ENCODE data around the gene MTF1.
"Not testable (repeated sequence)": the region's sequence is repeated elsewhere in the genome, so short reads cannot be mapped to it uniquely, and the experiment has no call there.

The MTF1 gene

DNA sequence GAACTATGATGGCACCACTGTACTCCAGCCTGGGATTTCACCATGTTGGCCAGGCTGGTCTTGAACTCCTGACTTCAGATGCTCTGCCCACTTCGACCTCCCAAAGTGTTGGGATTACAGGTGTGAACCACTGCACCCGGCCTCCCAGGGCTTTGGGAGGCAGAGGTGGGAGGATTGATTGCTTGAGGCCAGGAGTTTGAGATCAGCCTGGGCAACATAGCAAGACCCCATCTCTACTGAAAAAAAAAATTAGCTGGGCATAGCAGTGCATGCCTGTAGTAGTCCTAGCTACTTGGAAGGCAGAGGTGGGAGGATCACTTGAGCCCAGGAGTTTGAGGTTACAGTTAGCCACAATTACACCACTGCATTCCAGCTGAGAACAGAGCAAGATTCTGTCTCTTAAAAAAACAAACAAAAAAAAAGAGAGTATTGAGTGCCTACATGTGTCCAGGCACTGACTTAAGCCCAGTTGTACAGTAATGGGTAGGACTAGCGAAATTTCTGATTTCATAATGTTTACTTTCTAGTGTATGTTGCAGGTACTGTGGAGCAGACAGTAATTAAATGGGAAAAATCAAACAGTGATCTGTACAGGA is 61.5 kb downstream of the MTF1 start:
- DNase-seq (ENCODE audit: extremely low spot score, insufficient read length, low read depth), result no peak
- FAIRE-seq, result no peak

- FAIRE-seq, result no peak
- DNase-seq (ENCODE audit: extremely low spot score, insufficient read length, low read depth), result no peak
These were observed 63.9 kb downstream of the MTF1 start for GRCh38 chr1:37795340-37796125.

DNA sequence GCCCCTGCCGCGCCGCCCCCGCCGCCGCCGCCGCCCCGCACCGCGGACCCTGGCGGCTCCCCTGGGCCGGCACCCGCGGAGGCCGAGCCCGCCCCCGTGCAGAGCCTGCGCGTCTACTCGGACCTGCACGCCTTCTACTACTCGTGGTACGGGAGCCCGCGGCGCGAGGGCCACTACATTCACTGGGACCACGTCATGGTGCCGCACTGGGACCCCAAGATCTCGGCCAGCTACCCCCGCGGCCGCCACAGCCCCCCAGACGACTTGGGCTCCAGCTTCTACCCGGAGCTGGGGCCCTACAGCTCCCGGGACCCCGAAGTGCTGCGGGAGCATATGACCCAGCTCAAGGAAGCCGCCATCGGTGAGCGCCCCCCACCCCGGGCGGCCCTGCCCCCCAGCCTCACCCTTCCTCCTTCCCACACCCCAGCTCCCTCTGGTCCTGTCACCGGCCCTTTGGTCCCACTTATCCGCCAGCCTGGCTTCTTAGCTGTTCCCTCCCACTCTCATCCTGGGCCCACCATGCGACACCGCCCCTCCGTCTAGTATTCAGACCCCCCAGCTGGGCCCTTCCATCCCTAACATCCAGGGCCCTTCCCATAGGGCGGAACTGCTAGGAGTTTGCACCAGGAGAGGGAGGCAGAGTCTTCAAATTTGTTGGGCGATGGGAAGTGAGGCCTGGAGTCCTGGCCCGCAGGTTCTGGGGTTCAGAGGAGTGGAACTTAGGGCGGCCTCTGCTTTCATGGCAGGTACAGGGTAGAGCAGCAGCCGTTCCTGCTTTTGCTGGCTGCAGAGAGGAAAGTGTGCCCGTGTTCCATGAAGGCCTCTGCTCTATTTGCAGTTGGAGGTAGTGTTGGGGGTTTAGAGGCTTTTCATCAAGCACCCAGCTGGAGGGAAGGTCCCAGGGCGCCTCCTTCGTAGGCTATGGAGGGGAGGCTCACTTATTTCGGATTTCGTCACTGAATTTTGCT is 64.7 kb downstream of the MTF1 start:
- DNase-seq (ENCODE audit: extremely low spot score, insufficient read length, low read depth), result no peak
- FAIRE-seq, result no peak

DNA sequence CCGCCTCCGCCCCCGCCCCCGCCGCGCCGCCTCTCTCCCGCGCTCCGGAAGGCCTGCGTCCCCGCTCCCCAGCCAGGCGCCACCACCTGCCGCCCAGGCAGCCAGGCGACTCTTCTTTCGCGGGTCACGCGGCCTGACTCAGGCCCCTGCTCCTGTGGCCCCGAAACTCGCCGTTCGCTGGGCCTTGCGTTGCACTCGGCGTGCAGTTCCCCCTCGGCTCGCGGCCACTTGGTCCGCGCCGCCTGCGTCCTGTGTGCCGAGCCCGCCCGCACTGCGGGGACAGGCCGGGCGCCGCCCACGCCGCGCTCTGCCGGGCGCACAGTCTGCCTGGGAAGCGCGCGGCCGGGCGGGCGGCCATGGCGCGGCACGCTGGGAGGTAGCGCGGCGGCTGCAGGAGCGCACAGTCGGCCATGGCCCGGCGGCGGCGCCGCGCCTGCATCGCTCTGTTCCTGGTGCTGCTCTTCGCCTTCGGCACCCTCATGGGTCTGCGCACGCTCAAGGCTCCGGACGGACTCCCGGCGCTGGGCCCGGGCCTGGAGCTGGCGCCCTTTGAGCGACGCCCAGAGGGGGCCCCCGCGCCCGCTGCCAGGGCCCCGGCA is 65.5 kb downstream of the MTF1 start, which contains the start of gene MANEAL:
Gene MANEAL, plus strand, starts transcription at position 75 of the 599 bp plus-strand sequence. Its CDS starts 336 bp downstream, at position 411.
- peak; percentile 60 for FAIRE-seq

GRCh38 chr1:37792943-37793686 is 66.3 kb downstream of the MTF1 start:
- DNase-seq (ENCODE audit: extremely low spot score, insufficient read length, low read depth) (no peak), FAIRE-seq (no peak)

More for the DNA sequence above, 65.5 kb downstream of the MTF1 start, which contains the start of gene MANEAL:
- peak; percentile 70 for DNase-seq (ENCODE audit: extremely low spot score, insufficient read length, low read depth)

GRCh38 chr1:37782491-37782890 is 76.9 kb downstream of the MTF1 start:
- DNase-seq (ENCODE audit: extremely low spot score, insufficient read length, low read depth), result no peak
- FAIRE-seq, result no peak

- no peak for DNase-seq (ENCODE audit: extremely low spot score, insufficient read length, low read depth)
- no peak for FAIRE-seq
These were observed 80.7 kb downstream of the MTF1 start for GRCh38 chr1:37778654-37779053.

DNA sequence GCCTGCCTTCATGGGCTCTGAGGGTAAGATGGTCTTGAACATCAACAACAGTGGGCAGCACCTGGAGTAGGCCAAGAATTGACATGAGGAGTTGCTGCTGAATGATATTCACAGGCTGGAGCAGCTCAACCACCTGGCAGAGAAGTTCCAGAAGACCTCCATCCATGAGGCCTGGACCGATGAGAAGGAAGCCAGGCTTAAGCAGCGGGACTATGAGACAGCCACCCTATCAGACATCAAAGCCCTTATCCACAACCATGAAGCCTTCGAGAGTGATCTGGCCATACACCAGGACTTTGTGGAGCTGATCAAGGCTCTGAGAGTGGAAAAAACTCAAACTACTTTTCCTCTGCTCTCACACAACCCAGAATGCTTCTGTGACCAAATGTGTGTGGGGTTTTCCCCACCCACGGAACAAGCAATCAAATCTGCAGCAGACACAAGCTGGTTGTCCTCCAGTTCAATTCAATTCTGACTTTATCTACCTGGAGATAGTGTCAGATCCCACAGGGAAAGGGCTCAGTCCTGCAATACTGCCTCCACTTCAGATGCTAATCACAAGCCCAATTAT is 82.4 kb downstream of the MTF1 start:
- DNase-seq (ENCODE audit: extremely low spot score, insufficient read length, low read depth) (no peak), FAIRE-seq (no peak)

DNA sequence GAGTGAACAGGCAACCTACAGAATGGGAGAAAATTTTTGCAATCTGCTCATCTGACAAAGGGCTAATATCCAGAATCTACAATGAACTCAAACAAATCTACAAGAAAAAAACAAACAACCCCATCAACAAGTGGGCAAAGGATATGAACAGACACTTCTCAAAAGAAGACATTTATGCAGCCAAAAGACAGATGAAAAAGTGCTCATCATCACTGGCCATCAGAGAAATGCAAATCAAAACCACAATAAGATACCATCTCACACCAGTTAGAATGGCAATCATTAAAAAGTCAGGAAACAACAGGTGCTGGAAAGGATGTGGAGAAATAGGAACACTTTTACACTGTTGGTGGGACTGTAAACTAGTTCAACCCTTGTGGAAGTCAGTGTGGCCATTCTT is 88.0 kb downstream of the MTF1 start:
- not testable (repeated sequence) for FAIRE-seq

DNA sequence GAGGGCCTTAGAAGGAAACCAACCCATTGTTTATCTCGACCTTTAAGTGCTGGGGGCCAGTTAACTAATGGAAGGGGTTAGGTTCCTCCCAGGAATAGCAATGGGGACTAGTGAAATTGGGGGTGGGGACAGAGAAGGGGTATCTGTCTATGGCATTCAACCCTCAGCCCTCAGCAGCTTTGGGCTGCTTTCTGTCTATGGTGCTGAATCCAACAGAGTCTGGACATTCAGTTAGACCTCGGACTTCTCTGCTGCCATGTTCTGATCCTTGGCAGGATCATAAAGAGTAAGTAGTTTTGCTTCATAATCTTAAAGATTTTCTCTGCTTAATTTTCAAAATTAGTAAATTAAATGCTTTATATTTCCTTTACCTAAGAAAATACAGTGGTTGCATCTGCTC is 91.9 kb downstream of the MTF1 start:
- DNase-seq (ENCODE audit: extremely low spot score, insufficient read length, low read depth) (no peak), FAIRE-seq (no peak)

More for the DNA sequence above, 88.0 kb downstream of the MTF1 start:
- not testable (repeated sequence) for DNase-seq (ENCODE audit: extremely low spot score, insufficient read length, low read depth)

DNA sequence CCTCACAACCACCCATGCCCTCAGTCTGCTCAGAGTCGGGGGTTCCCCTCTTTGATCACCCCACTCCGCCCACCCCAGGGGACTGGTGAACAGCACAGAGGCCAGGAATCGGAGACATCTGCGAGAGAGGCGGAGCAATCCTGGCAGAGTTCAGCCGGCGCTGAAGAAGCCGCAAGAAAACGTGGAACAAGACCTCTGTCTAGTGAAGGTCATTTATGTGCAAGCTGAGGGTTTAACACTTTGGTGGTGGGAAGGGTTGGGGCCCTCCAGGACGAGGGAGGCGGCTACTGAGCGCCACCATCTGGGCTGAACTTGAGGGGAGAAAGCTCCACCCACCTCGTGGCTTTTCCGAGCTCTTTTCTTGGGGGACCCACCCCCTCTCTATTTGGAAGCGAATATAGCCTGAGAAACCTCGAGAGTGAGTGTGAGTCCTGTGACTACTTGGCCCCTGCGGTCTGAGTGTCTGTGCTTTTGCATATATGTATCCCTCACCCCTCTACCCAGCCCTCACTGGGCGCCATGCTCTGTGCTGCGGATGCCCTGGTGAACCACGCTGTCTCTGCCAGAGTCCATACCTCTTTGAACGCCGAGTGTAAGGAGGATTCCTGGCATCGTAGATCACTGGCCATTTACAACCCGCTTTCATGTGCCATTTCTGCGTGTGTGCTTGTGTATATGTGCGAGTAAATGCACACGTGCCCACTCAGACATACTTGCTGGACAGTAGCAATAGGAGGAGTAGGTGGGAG is 93.3 kb downstream of the MTF1 start:
- DNase-seq (ENCODE audit: extremely low spot score, insufficient read length, low read depth) (no peak), FAIRE-seq (peak; percentile 12)

- no peak for FAIRE-seq
- no peak for DNase-seq (ENCODE audit: extremely low spot score, insufficient read length, low read depth)
These were observed 94.4 kb downstream of the MTF1 start, which contains the start of gene EPHA10 for GRCh38 chr1:37764888-37765441. Gene EPHA10 (minus strand): TSS chr1:37765120. CDS start chr1:37765066, 54 bp downstream.

DNA sequence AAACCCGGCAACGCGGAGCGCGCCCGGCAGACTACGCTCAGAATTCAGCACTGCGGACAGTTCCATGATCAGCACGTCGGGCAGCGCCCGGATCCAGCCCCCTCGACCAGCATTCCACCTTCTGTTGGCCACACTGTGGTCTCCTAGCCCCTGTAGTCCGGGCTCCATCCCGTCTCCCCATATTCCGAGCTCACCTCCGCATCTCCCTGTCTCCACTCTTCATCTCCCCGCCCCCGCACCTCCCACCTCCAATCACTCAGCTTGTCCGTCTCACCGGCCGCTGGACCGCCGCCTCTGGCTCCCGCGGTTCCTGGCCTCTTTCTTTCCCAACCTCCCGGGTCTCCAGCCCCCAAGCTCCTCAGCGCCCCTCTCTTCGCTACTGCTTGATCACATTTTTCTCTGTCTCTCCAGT is 95.0 kb downstream of the MTF1 start:
- DNase-seq (ENCODE audit: extremely low spot score, insufficient read length, low read depth), result no peak
- no peak for FAIRE-seq

GRCh38 chr1:37763791-37764413 is 95.5 kb downstream of the MTF1 start:
- FAIRE-seq (no peak), DNase-seq (ENCODE audit: extremely low spot score, insufficient read length, low read depth) (no peak)

- DNase-seq (ENCODE audit: extremely low spot score, insufficient read length, low read depth), result no peak
- FAIRE-seq, result no peak
These were observed 96.9 kb downstream of the MTF1 start for GRCh38 chr1:37762516-37762915.

GRCh38 chr1:37761416-37762095 is 97.8 kb downstream of the MTF1 start:
- DNase-seq (ENCODE audit: extremely low spot score, insufficient read length, low read depth), result no peak
- no peak for FAIRE-seq
